HCT116 (cell line): ENCODE results near the gene WDR45B. TPM values are rescaled to one million over a fixed set of nuclear protein-coding genes. Genes with fewer than 3 reads are reported as not detected.

ENCODE experiments used
- ATAC-seq: fragments of 200-7000 bp; cut with Tn5 transposase; 2 replicates; pipeline ENCODE4 v1.9.1; 2020; ENCODE audit warnings: mild to moderate bottlenecking, moderate library complexity
- BruUV-seq: library from RNA; stranded (reverse); fragments of 400-500 nt; replicated peaks from 2 replicates; lab custom pipeline; 2021; lab: Mats Ljungman, UMichigan
- CTCF ChIA-PET: fragments of 300-600 bp; sonication (Branson Sonifier 250); formaldehyde crosslinking; loops from one replicate; lab custom pipeline; 2021; ENCODE audit warnings: antibody characterized with exemption; lab: Charles Lee
- POLR2A ChIA-PET: fragments of 300-600, 350-600 bp; sonication (Branson Sonifier 250); formaldehyde crosslinking; loops from one replicate; lab custom pipeline; 2021; ENCODE audit warnings: antibody characterized with exemption; lab: Charles Lee
- RAD21 ChIA-PET, 2 experiments: fragments of 300-600 bp; sonication (Branson Sonifier 250); formaldehyde crosslinking; loops; one replicate each; lab custom pipeline; 2023; ENCODE audit warnings: low total read pairs in 2 of 2; ENCODE audit not compliant: uncharacterized antibody in 2 of 2, unreplicated experiment in 2 of 2, low non-redundant PET in 1 of 2; lab: Charles Lee
- DNase-seq: peaks from one replicate; pipeline ENCODE4 v3.0.0-alpha.2; 2010; ENCODE audit warnings: low read depth, low spot score
- H2AFZ ChIP-seq: fragments of 200-600 bp; shearing (Covaris generic), sonication (generic); 2 replicates; pipeline ENCODE4 v1.6.1; 2017; ENCODE audit warnings: low read depth, mixed run types, mixed read lengths, antibody characterized with exemption, low read length; ENCODE audit not compliant: poor library complexity, severe bottlenecking
- H3K27ac ChIP-seq: 2 replicates; pipeline ENCODE4 v1.5.1; 2012; ENCODE audit warnings: low read depth, low read length
- H3K27me3 ChIP-seq: fragments of 200-600 bp; sonication (generic); 2 replicates; pipeline ENCODE4 v1.6.1; 2016; ENCODE audit warnings: mixed run types, low read length, mixed read lengths; ENCODE audit not compliant: insufficient read depth
- H3K36me3 ChIP-seq, 2 experiments: fragments of 200-500 bp in 1 of 2; fragments of 200-600 bp in 1 of 2; sonication (Bioruptor generic) in 1 of 2; sonication (generic) in 1 of 2; 2 replicates each; pipeline versions ENCODE4 v1.5.1 to v1.6.1; 2014 to 2016; ENCODE audit warnings: low read length in 2 of 2, inconsistent platforms in 1 of 2, mixed read lengths in 1 of 2, mixed run types in 1 of 2; ENCODE audit not compliant: insufficient read depth in 2 of 2, control insufficient read depth in 1 of 2
- H3K4me1 ChIP-seq, 2 experiments: fragments of 200-600 bp in 1 of 2; sonication (generic) in 1 of 2; 2 replicates each; pipeline versions ENCODE4 v1.5.1 to v1.6.1; 2012 to 2017; ENCODE audit warnings: low read length in 2 of 2, inconsistent platforms in 1 of 2, mild to moderate bottlenecking in 1 of 2, mixed read lengths in 1 of 2, mixed run types in 1 of 2, moderate library complexity in 1 of 2; ENCODE audit not compliant: insufficient read depth in 2 of 2, control insufficient read depth in 1 of 2
- H3K4me2 ChIP-seq: fragments of 200-600 bp; sonication (generic); 2 replicates; pipeline ENCODE4 v1.6.1; 2017; ENCODE audit warnings: mixed run types, low read length, mixed read lengths
- H3K4me3 ChIP-seq, 2 experiments: fragments of 200-600 bp in 1 of 2; sonication (generic) in 1 of 2; replicated peaks in 1 of 2; 2 replicates each; pipeline ENCODE4 v1.5.1; 2011 to 2016; ENCODE audit warnings: low read length in 2 of 2, control low read depth in 1 of 2, low read depth in 1 of 2, mild to moderate bottlenecking in 1 of 2, mixed read lengths in 1 of 2, mixed run types in 1 of 2
- H3K79me2 ChIP-seq: fragments of 200-600 bp; sonication (generic); 2 replicates; pipeline ENCODE4 v1.6.1; 2017; ENCODE audit warnings: mild to moderate bottlenecking, mixed run types, low read length, moderate library complexity, mixed read lengths; ENCODE audit not compliant: insufficient read depth
- H3K9ac ChIP-seq: fragments of 200-600 bp; sonication (generic); 2 replicates; pipeline ENCODE4 v1.6.1; 2016; ENCODE audit warnings: low read length, mixed read lengths
- H3K9me2 ChIP-seq: fragments of 200-600 bp; sonication (generic), shearing (Covaris generic); 2 replicates; pipeline ENCODE4 v1.6.1; 2017; ENCODE audit warnings: mixed run types, mild to moderate bottlenecking, moderate library complexity; ENCODE audit not compliant: insufficient read depth
- H3K9me3 ChIP-seq, 2 experiments: fragments of 200-500 bp in 1 of 2; fragments of 200-600 bp in 1 of 2; sonication (Bioruptor generic) in 1 of 2; sonication (generic) in 1 of 2; 2 replicates each; pipeline ENCODE4 v1.6.1; 2014 to 2017; ENCODE audit warnings: low read length in 2 of 2, mixed read lengths in 2 of 2, inconsistent platforms in 1 of 2, low read depth in 1 of 2, mild to moderate bottlenecking in 1 of 2, mixed run types in 1 of 2, moderate library complexity in 1 of 2; ENCODE audit not compliant: control insufficient read depth in 1 of 2, insufficient read depth in 1 of 2
- H4K20me1 ChIP-seq: fragments of 200-600 bp; sonication (generic), shearing (Covaris generic); 2 replicates; pipeline ENCODE4 v1.6.1; 2017; ENCODE audit warnings: mixed run types, mild to moderate bottlenecking, moderate library complexity; ENCODE audit not compliant: insufficient read depth
- ATF3 ChIP-seq: IDR thresholded peaks from 2 replicates; pipeline ENCODE4 v1.6.1; 2012
- CBX3 ChIP-seq: IDR thresholded peaks from 2 replicates; pipeline ENCODE4 v1.6.1; 2012; ENCODE audit warnings: low read depth
- EGR1 ChIP-seq: IDR thresholded peaks from 2 replicates; pipeline ENCODE4 v1.6.1; 2012; ENCODE audit warnings: low read depth
- ELF1 ChIP-seq: IDR thresholded peaks from 2 replicates; pipeline ENCODE4 v1.6.1; 2012; ENCODE audit warnings: low read depth, borderline replicate concordance
- EZH2 ChIP-seq: fragments of 200-600 bp; sonication (generic); IDR thresholded peaks from 2 replicates; pipeline ENCODE4 v1.6.1; 2017; ENCODE audit warnings: antibody characterized with exemption, mixed run types
- EZH2phosphoT487 ChIP-seq: fragments of 200-600 bp; IDR thresholded peaks from 2 replicates; pipeline ENCODE4 v1.6.1; 2018; ENCODE audit warnings: antibody characterized with exemption, borderline replicate concordance
- JUND ChIP-seq: IDR thresholded peaks from 2 replicates; pipeline ENCODE4 v1.6.1; 2012
- POLR2A ChIP-seq: IDR thresholded peaks from 2 replicates; pipeline ENCODE4 v1.7.0; 2011; ENCODE audit warnings: borderline replicate concordance; ENCODE audit not compliant: insufficient read depth, insufficient read length; ENCODE audit errors: extremely low read depth
- POLR2AphosphoS5 ChIP-seq: IDR thresholded peaks from 2 replicates; pipeline ENCODE4 v1.6.1; 2011; ENCODE audit warnings: mild to moderate bottlenecking, low read depth, low read length, moderate library complexity
- RAD21 ChIP-seq: IDR thresholded peaks from 2 replicates; pipeline ENCODE4 v1.6.1; 2012; ENCODE audit warnings: low read depth, mild to moderate bottlenecking
- REST ChIP-seq: IDR thresholded peaks from 2 replicates; pipeline ENCODE4 v1.6.1; 2012; ENCODE audit warnings: low read depth
- SIN3A ChIP-seq: IDR thresholded peaks from 2 replicates; pipeline ENCODE4 v1.6.1; 2012; ENCODE audit warnings: low read depth
- TCF7L2 ChIP-seq: IDR thresholded peaks from 2 replicates; pipeline ENCODE4 v1.7.0; 2011; ENCODE audit warnings: borderline replicate concordance, inconsistent platforms; ENCODE audit not compliant: insufficient read depth, insufficient read length; ENCODE audit errors: extremely low read depth
- ZFX ChIP-seq: fragments of 450-650 bp; IDR thresholded peaks from 2 replicates; pipeline ENCODE4 v1.6.1; 2017
- ZNF274 ChIP-seq: fragments of 200-500 bp; sonication (Bioruptor generic); IDR thresholded peaks from 2 replicates; pipeline ENCODE4 v1.6.1; 2014; ENCODE audit warnings: mild to moderate bottlenecking, low read depth, low read length, inconsistent platforms
- intact Hi-C: fragments of 100-400 bp; cut with micrococcal nuclease; formaldehyde crosslinking; loops from 2 replicates; pipeline ENCODE4 v1.10.0; 2022
- total RNA-seq: library from RNA; stranded (reverse); gene quantifications from one replicate; pipeline ENCODE4 v1.2.1, GENCODE V29; 2021; ENCODE audit not compliant: unreplicated experiment

Gene WDR45B
- total RNA-seq, 1 experiment from 2014 or later, result 117 TPM

DNA sequence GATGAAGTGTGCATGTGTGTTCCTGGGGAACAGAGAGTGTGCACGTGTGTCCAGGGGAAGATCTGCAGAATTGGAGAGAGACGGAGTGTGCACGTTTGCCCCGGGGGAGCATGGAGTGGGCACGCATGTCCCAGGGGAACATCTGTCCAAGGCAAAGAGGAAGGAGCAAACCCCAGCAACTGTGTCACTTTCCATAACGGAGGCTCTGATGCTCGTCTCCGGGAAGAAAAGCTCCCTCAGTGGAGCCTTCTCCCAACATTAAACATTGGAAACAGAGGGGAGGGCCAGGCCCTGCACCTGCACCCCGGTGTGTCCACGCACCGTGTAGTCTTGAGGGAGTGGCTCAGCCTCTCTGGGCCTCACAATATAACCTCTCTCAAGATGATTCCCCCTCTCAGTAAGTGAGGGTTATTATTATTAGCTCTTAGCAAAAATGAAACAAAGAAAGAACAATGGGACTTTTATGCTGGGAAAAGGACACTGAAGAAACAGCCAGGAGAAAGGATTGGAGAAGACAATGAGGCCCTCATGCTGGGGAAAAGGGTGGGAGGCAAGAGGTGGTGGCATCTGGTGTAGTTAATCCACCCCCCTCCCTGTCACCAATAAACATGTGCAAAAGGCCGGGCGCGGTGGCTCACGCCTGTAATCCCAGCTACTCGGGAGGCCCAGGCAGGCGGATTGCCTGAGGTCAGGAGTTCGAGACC is 42.7 kb upstream of the WDR45B start:
- TF ChIP-seq RAD21 (no peak), EGR1 (no peak), CBX3 (no peak), POLR2AphosphoS5 (no peak), POLR2A (no peak), ZFX (no peak), ELF1 (no peak), REST (no peak), TCF7L2 (no peak), SIN3A (no peak), ZNF274 (no peak), EZH2phosphoT487 (no peak), ATF3 (no peak), JUND (no peak), EZH2 (no peak)
- ChIA-PET CTCF (no interaction called here), POLR2A (no interaction called here)

More for the DNA sequence above, 42.7 kb upstream of the WDR45B start:
- H3K36me3 ChIP-seq, result no peaks in the 10 kb centered on the region
- RAD21 ChIA-PET, result no interaction called here
- ATAC-seq (no peak), DNase-seq (no peak)
- peaks cover 16 to 24% of the 10 kb centered on the region in 2 experiments; a peak in 3 of 4 replicates for H3K9me3 ChIP-seq
- H3K27me3 ChIP-seq, result no peaks in the 10 kb centered on the region
- no peak overlapping the region for H3K27ac ChIP-seq
- intact Hi-C loops, result no loop called here
- no peak overlapping the region for H3K4me2 ChIP-seq
- H3K79me2 ChIP-seq, result no peaks in the 10 kb centered on the region
- no peaks in the 10 kb centered on the region for H4K20me1 ChIP-seq
- no peak overlapping the region for H3K9ac ChIP-seq
- H2AFZ ChIP-seq, result no peak overlapping the region
- H3K4me3 ChIP-seq, result no peak overlapping the region
- BruUV-seq, result no TSS peak
- peaks cover 0 to 5% of the 10 kb centered on the region in 2 experiments; a peak in 1 of 4 replicates for H3K4me1 ChIP-seq
- H3K9me2 ChIP-seq, result no peaks in the 10 kb centered on the region
